Nephron progenitor cell (in vitro differentiated cells): ENCODE measurements around the gene GBX2.

Experiments used
- DNase-seq: peaks from one replicate; pipeline ENCODE4 v3.0.0; 2021
- H3K27ac Mint-ChIP-seq: 2 replicates; pipeline ENCODE4 v1.8.0; 2021; ENCODE audit warnings: mild to moderate bottlenecking, moderate library complexity, mixed read lengths
- H3K27me3 Mint-ChIP-seq: 2 replicates; pipeline ENCODE4 v1.8.0; 2021; ENCODE audit warnings: mild to moderate bottlenecking, low read depth, mixed read lengths; ENCODE audit not compliant: poor library complexity
- H3K36me3 Mint-ChIP-seq: 2 replicates; pipeline ENCODE4 v1.8.0; 2021; ENCODE audit warnings: low read depth, mixed read lengths
- H3K4me1 Mint-ChIP-seq: 2 replicates; pipeline ENCODE4 v1.8.0; 2021; ENCODE audit warnings: mixed read lengths
- H3K4me3 Mint-ChIP-seq: 2 replicates; pipeline ENCODE4 v1.8.0; 2021; ENCODE audit warnings: mild to moderate bottlenecking, moderate library complexity, mixed read lengths
- H3K9me3 Mint-ChIP-seq: 2 replicates; pipeline ENCODE4 v1.8.0; 2021; ENCODE audit warnings: mild to moderate bottlenecking, moderate library complexity, mixed read lengths
- TF ChIP-seq, protein P1 (sequence below): fragments of 200-600 bp; sonication (generic); IDR thresholded peaks from 2 replicates; pipeline ENCODE4 v1.5.0; 2021; ENCODE audit warnings: antibody characterized with exemption

The GBX2 gene

DNA sequence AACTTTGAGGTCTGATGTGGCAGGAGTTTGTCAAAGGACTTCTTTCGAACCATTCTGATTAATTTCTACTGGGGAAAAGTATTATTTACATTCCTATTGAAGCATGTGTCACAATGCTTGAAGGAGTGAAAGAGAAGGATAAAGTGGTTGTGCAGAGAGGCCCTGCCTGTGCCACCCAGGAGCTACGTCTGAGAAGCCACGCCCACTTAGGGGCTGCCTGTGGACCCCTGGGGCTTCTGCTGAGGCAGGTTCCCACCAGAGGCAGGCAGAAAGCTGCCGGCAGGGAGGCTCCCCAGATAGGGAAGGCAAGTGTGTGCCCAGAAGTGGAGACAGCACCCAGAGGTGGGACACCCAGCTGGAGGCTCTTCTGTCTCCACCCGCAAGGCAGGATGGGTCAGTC is 47.4 kb downstream of the GBX2 start:
- H3K36me3 Mint-ChIP-seq, result peaks cover 40% of the 10 kb centered on the region
- H3K27me3 Mint-ChIP-seq, result peaks cover 4% of the 10 kb centered on the region

GRCh38 chr2:236120141-236120601 is 48.0 kb downstream of the GBX2 start:
- no peak overlapping the region for H3K4me3 Mint-ChIP-seq
- no peaks in the 10 kb centered on the region for H3K9me3 Mint-ChIP-seq
- TF ChIP-seq, protein P1, sequence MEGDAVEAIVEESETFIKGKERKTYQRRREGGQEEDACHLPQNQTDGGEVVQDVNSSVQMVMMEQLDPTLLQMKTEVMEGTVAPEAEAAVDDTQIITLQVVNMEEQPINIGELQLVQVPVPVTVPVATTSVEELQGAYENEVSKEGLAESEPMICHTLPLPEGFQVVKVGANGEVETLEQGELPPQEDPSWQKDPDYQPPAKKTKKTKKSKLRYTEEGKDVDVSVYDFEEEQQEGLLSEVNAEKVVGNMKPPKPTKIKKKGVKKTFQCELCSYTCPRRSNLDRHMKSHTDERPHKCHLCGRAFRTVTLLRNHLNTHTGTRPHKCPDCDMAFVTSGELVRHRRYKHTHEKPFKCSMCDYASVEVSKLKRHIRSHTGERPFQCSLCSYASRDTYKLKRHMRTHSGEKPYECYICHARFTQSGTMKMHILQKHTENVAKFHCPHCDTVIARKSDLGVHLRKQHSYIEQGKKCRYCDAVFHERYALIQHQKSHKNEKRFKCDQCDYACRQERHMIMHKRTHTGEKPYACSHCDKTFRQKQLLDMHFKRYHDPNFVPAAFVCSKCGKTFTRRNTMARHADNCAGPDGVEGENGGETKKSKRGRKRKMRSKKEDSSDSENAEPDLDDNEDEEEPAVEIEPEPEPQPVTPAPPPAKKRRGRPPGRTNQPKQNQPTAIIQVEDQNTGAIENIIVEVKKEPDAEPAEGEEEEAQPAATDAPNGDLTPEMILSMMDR, result no peak
- DNase-seq, result no peak
- H3K36me3 Mint-ChIP-seq, result peaks cover 35% of the 10 kb centered on the region
- no peak overlapping the region for H3K27ac Mint-ChIP-seq
- H3K4me1 Mint-ChIP-seq, result peaks cover 67% of the 10 kb centered on the region
- peaks cover 4% of the 10 kb centered on the region for H3K27me3 Mint-ChIP-seq

More for the DNA sequence above, 47.4 kb downstream of the GBX2 start:
- TF ChIP-seq, protein P1, result no peak
- Mint-ChIP-seq H3K4me1 (peaks cover 60% of the 10 kb centered on the region), H3K4me3 (no peak overlapping the region), H3K9me3 (no peaks in the 10 kb centered on the region), H3K27ac (no peak overlapping the region)
- no peak for DNase-seq

- H3K36me3 Mint-ChIP-seq, result peaks cover 28% of the 10 kb centered on the region
- peak overlapping the region; percentile 67 for H3K4me3 Mint-ChIP-seq
- H3K27me3 Mint-ChIP-seq, result peaks cover 4% of the 10 kb centered on the region
- peak overlapping the region; percentile 70 for H3K27ac Mint-ChIP-seq
- no peak for DNase-seq
- no peaks in the 10 kb centered on the region for H3K9me3 Mint-ChIP-seq
- TF ChIP-seq, protein P1, result no peak
- peaks cover 74% of the 10 kb centered on the region for H3K4me1 Mint-ChIP-seq
Measured at GRCh38 chr2:236119476-236119875, 48.7 kb downstream of the GBX2 start.

GRCh38 chr2:236119003-236119402 is 49.2 kb downstream of the GBX2 start:
- no peak for DNase-seq
- TF ChIP-seq, protein P1, result no peak
- Mint-ChIP-seq H3K27ac (peak overlapping the region; percentile 91), H3K27me3 (peaks cover 4% of the 10 kb centered on the region), H3K36me3 (peaks cover 25% of the 10 kb centered on the region), H3K4me3 (peak overlapping the region; percentile 67), H3K4me1 (peaks cover 78% of the 10 kb centered on the region), H3K9me3 (no peaks in the 10 kb centered on the region)

- peak; percentile 25 for DNase-seq
- Mint-ChIP-seq H3K27ac (peak overlapping the region; percentile 98), H3K36me3 (peaks cover 20% of the 10 kb centered on the region), H3K27me3 (peaks cover 4% of the 10 kb centered on the region), H3K4me1 (peaks cover 87% of the 10 kb centered on the region), H3K4me3 (peak overlapping the region; percentile 53), H3K9me3 (no peaks in the 10 kb centered on the region)
- TF ChIP-seq, protein P1, result no peak
Measured at GRCh38 chr2:236117861-236118269, 50.3 kb downstream of the GBX2 start.

GRCh38 chr2:236117401-236117800 is 50.8 kb downstream of the GBX2 start:
- Mint-ChIP-seq H3K4me3 (peak overlapping the region; percentile 53), H3K27me3 (peaks cover 4% of the 10 kb centered on the region), H3K9me3 (no peaks in the 10 kb centered on the region), H3K27ac (peak overlapping the region; percentile 98), H3K36me3 (peaks cover 16% of the 10 kb centered on the region), H3K4me1 (peaks cover 89% of the 10 kb centered on the region)
- TF ChIP-seq, protein P1, result no peak
- no peak for DNase-seq
